Mucosa of descending colon (tissue), 3 donors: ENCODE data around the gene TLE4. TPM values are rescaled to one million over a fixed set of nuclear protein-coding genes. Genes with fewer than 3 reads are reported as not detected.

Experiments
- ATAC-seq: fragments of 200-7000 bp; cut with Tn5 transposase; one replicate; pipeline ENCODE4 v1.9.1; 2020; ENCODE audit warnings: mild to moderate bottlenecking, moderate library complexity
- DNase-seq, 3 donors: peaks; one replicate each; pipeline ENCODE4 v3.0.0-alpha.2; 2020
- H3K36me3 ChIP-seq: fragments of 200-600 bp; one replicate; pipeline ENCODE4 v1.8.0; 2021; ENCODE audit warnings: low read depth, mild to moderate bottlenecking
- H3K4me1 ChIP-seq: fragments of 200-600 bp; one replicate; pipeline ENCODE4 v1.8.0; 2021; ENCODE audit warnings: low read depth, mild to moderate bottlenecking
- H3K4me3 ChIP-seq: fragments of 200-600 bp; one replicate; pipeline ENCODE4 v1.8.0; 2021; ENCODE audit warnings: mild to moderate bottlenecking
- H3K9me3 ChIP-seq: fragments of 200-600 bp; one replicate; pipeline ENCODE4 v1.8.0; 2021; ENCODE audit warnings: mild to moderate bottlenecking
- CTCF ChIP-seq: fragments of 200-600 bp; IDR thresholded peaks from one replicate; pipeline ENCODE4 v1.8.0; 2022; ENCODE audit warnings: antibody characterized with exemption, mild to moderate bottlenecking
- intact Hi-C, 2 donors: fragments of 100-400 bp; cut with DNase I in 1 of 2; cut with micrococcal nuclease in 1 of 2; formaldehyde crosslinking; loops; one replicate each; pipeline versions ENCODE4 v1.11.0 to v1.11.1; 2022; cut with DNase I, micrococcal nuclease
- total RNA-seq, 3 donors: library from RNA; stranded (reverse); fragmentation: NEBNext Ultra II Directional in 2 of 3; extraction: Animal tissue kit (Norgen Biotek cat#: 25700) in 2 of 3; gene quantifications; one replicate each; pipeline versions ENCODE4 v1.2.1 to v1.2.4, GENCODE V29; 2021 to 2023
- donor health status: DM: no; HTN: no; CAD: no; lungs with moderate emphysema.
- donor health status: DM: no; HTN: no; CAD: no.
- donor health status: DM: no; HTN: yes; CAD: no.

Gene TLE4
- total RNA-seq, 3 donors from 2014 or later = 23.9 to 38.4 (median 29.8) TPM

DNA sequence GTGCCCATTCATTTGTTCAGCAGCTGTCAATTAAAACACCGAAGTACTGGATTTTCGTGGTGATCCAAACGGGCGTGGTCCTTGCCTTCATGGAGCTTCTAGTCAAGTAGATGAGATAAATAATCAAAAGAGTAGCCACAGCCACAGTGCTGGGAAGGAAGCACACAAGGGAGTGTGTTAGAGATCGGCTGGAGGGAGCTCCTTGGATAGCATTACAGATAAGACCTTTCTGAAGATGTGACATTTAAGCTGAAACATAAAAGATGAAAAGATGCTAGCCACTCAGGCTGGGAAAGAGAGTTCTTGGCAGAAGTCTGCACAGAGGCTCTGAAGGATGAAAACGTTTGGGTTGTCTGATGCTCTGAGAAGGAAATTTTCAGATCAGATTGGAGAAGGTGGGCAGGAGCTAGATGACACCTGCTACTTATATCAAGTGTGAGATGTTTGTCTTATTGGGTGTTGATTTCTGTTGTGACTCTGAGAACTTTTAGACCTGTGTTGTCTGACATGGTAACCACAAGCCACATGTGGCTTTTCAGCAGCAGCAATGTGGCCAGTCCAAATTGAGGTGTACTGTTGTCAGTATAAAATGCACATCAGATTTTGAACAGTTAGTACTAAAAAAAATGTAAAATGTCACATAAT, 123.9 kb downstream of the TLE4 start:
- DNase-seq = no peak
- Histone ChIP-seq H3K9me3 (no peaks in the 10 kb centered on the region), H3K36me3 (no peaks in the 10 kb centered on the region), H3K4me1 (no peaks in the 10 kb centered on the region), H3K4me3 (no peak overlapping the region)
- intact Hi-C loops = loop anchor here in 1 of 2 donors (10.0 kb wide), 1 partner anchor 111 kb away; no protein-coding TSS in a partner anchor
- TF ChIP-seq CTCF = no peak
- peak; percentile 17 for ATAC-seq

DNA sequence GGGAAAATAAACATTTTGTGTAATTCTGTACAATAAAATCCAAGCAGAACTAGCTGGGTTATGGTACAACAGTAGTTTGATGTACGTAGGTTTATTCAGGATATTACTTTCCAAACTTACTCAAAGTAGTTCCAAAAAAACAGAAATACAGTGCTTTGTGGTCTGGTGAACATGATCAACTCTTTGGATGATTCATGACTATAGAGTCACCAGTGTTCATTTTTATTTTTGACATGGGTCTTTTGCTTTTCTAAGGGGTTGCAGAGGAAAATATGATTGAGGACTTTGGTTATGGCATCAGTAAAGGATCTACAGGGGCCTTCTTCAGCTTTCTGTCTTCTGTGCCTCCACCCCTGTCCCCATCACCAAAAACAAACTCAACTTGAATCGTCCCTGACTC, 127.2 kb downstream of the TLE4 start:
- Histone ChIP-seq H3K9me3 (no peaks in the 10 kb centered on the region), H3K4me1 (no peaks in the 10 kb centered on the region), H3K36me3 (no peaks in the 10 kb centered on the region), H3K4me3 (no peak overlapping the region)
- ATAC-seq (no peak), DNase-seq (no peak)
- intact Hi-C loops = loop anchor here in 1 of 2 donors (10.0 kb wide), 1 partner anchor 114 kb away; no protein-coding TSS in a partner anchor
- no peak for TF ChIP-seq CTCF

GRCh38 chr9:79699479-79699878, 127.7 kb downstream of the TLE4 start:
- Histone ChIP-seq H3K4me3 (no peak overlapping the region), H3K36me3 (no peaks in the 10 kb centered on the region), H3K9me3 (no peaks in the 10 kb centered on the region), H3K4me1 (no peaks in the 10 kb centered on the region)
- no peak for DNase-seq
- intact Hi-C loops = loop anchor here in 1 of 2 donors (10.0 kb wide), 1 partner anchor 115 kb away; no protein-coding TSS in a partner anchor
- no peak for ATAC-seq
- TF ChIP-seq CTCF = no peak

- DNase-seq (no peak), ATAC-seq (no peak)
- H3K4me1 ChIP-seq = no peaks in the 10 kb centered on the region
- no peaks in the 10 kb centered on the region for H3K36me3 ChIP-seq
- intact Hi-C loops = no loop called here
- H3K4me3 ChIP-seq = no peak overlapping the region
- TF ChIP-seq CTCF = no peak
- no peaks in the 10 kb centered on the region for H3K9me3 ChIP-seq
These were observed 129.0 kb downstream of the TLE4 start for GRCh38 chr9:79700607-79701360.

- intact Hi-C loops = no loop called here
- H3K36me3 ChIP-seq = no peaks in the 10 kb centered on the region
- no peaks in the 10 kb centered on the region for H3K4me1 ChIP-seq
- H3K4me3 ChIP-seq = no peak overlapping the region
- ATAC-seq (peak; percentile 57), DNase-seq (peak in 1 of 3 donors; percentile 15)
- H3K9me3 ChIP-seq = no peaks in the 10 kb centered on the region
- no peak for TF ChIP-seq CTCF
These were observed 129.9 kb downstream of the TLE4 start for GRCh38 chr9:79701651-79702050.
